NCI-H128 (cell line): ENCODE measurements around the gene RAD51B.

Experiments
- DNase-seq: peaks from one replicate; lab custom pipeline; 2025; ENCODE audit not compliant: unreplicated experiment; lab: John Stamatoyannopoulos, UW

The RAD51B gene

DNA sequence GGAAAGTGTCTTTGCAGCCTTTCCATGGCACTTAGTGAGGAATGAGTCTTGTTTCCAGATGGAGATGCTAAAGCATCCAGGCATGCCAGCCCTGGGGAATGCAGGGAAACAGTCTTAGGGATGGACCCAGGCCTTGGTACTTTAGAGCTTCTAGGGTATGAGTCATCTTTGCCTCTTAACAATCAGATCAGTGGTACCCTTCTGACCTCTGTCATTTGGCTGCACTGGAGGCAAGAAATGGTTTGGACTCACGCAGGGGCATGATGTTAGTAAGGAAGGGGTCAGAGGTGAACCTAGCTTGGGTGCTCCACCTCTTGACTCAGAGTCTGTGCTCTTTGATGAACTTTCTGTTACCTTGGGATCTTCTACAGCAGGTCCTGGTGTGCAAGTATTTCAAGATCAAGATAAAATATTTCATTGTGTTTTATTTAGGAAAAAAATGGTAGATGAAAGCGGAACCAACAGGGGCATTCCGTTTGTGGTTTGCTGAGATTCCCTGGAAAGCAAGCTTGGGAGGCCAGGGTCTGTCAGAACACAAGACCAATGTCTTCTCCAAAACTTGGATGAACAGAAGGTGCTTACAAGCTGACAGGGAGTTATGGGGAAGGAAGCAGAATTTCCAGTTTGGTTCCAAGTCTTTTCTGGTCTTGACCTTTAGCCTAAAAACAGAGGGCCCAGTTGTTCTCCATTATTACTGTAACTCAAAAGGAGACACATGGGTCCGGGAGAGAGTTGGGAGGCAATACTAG is 757.1 kb downstream of the RAD51B start:
- DNase-seq, result no peak

DNA sequence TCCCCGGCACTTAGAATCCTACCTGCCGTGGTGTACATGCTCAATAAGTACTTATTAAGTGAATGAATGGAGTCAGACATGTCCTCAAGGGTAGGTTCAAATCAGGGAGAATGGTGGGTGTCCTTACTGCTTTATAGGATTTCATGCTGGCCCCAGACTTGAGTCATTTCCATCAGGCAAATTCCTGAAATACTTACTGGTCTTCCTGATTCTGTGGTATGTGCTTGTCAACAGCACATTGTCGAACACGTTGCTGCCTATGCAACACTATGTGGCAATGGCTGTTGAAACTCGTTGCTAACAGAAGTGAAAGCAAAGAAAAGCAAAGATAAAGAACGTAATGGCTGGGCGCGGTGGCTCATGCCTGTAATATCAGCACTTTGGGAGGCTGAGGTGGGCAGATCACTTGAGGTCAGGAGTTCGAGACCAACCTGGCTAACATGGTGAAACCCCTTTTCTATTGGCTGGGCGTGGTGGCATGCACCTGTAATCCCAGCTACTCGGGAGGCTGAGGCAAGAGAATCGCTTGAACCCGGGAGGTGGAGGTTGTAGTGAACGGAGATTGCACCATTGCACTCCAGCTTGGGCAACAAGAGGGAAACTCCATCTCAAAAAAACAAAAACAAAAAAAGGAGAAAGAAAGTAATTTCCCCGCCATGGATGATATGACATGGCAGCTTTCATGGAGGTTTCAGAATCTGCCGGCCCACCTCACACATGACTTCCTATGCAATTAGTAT is 758.4 kb downstream of the RAD51B start:
- DNase-seq, result no peak

DNA sequence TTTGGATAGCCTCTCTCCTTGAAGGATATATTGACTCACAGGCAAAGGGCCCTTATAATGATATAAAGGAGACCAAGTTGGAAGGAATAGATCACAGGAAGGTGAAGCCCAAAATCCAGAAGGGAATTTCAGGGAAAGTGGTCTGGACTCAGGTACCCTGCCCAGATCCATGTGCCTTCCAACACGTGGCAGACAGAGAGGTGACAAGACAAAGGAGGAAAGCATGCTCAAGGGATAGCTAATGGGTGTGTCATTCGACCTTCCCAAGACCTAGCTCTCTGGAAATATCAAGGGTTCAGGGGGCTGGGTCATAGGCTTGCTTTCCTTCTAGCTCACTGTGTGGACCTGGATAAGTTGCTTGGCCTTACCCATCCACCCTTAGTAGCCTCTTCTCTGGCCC is 759.0 kb downstream of the RAD51B start:
- DNase-seq, result no peak

DNA sequence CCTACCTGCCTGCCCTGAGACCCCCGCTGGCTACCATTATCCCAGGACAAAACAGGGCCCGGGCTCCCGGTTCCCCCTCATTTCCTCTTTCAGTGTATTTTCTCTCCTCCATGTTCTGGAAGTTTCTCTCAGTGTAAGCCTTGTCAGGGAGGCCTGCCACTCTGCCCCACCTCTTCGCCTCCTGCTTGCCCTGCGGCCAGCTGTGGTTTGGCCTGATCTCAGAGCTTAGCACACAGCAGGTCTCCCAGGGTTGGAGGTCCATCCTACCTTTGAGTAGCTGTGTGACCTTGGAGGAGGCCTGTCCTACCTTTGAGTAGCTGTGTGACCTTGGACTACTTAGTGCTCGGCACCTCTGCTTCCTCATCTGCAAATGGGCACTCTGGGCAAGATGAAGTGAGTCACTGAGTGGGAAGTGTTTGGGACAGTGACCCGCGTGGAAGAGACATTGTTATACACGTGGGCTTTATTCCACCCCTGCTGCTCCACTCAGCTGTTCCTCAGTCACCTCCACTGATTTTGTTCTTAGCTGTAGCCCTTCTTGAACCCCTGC is 760.6 kb downstream of the RAD51B start:
- DNase-seq, result no peak

DNA sequence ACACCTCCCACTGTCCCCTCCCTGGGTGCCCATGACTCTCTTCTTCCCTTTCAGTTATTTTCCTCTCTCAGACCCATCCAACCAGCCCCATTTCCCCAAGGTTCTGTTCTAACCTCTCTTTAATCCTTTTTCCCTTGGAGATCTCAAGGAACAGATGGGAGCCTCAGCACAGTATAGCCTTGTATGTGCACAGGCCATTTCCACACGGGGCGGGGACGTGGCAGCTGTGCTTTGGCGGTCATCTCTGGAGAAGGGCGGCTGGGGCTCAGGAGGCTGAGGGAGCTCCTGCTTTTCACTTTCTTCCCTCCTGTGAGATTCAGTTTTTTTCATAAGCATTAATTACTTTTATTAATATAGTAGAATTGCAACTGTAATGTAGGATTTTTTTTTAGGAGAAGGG is 761.1 kb downstream of the RAD51B start:
- DNase-seq, result no peak

DNA sequence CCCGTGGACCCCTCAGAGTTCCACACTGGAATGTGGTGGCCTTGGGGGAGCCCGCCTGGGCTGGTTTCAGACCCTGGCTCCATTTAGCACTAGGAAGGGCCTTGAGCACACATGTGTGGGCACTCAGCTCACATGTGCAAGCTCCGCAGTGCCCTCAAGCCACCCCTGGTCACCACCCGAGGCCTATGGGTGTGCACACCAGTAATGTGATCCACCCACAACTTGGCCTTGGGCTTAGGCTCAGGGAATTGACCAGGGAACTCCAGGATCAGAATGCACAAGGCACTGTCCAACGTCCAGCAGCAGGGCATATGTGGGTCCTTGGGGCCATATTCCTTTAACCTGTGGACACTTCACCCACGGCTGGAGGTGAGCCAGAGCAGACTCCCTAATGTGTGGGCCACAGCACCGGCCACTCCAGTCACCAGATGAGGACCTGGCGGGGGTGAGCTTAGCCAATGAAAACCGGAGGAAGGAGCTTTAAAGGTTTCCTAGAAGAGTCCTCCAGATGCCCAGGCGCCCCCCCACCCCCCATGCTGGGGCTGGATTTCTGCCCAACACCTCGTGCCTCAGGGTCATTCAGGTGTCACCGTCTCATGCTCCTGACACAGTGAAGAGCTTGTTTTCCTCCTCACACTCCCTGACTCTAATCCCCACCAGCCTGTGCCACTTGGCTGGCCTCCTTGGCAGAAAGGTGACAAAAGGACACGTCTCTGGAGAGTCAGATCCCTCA is 764.1 kb downstream of the RAD51B start:
- no peak for DNase-seq

DNA sequence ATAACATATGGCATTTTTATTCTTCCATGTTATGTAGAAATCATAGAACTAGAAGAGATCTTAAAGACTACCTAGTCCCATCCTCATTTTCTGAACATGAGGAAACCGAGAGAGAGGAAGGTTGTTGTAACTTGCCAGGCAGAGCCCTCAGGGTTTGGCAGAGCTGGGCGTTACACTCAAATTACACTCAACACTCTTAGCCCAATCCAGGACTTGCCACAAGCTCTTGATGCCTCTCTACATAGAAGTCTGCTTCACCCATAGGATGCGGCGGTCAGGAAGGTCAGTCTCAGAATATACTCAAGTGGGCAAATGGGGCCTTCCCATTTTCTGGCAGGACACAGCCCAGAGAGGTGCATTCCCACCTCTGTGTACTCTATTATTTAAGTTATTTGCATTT is 765.2 kb downstream of the RAD51B start:
- DNase-seq, result no peak

DNA sequence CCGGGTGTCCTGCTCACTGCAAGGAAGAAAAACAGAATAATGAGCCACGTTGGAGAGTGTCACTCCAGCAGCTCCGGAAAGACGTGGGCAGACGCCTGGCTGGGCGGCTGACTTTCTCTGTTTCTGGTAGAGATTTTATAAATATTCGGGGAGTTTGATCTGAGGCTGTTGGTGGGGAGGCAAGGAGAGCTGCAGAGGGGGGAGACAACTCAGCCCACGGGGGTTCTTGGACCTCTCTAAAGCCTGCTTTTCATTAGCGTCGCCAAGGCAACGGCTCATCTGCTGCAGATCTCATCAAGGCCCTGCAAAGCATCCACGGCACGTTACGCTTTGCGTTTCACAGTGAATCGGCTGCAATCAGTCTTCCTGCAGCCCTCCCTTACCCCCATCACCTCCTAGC is 766.1 kb downstream of the RAD51B start:
- no peak for DNase-seq

DNA sequence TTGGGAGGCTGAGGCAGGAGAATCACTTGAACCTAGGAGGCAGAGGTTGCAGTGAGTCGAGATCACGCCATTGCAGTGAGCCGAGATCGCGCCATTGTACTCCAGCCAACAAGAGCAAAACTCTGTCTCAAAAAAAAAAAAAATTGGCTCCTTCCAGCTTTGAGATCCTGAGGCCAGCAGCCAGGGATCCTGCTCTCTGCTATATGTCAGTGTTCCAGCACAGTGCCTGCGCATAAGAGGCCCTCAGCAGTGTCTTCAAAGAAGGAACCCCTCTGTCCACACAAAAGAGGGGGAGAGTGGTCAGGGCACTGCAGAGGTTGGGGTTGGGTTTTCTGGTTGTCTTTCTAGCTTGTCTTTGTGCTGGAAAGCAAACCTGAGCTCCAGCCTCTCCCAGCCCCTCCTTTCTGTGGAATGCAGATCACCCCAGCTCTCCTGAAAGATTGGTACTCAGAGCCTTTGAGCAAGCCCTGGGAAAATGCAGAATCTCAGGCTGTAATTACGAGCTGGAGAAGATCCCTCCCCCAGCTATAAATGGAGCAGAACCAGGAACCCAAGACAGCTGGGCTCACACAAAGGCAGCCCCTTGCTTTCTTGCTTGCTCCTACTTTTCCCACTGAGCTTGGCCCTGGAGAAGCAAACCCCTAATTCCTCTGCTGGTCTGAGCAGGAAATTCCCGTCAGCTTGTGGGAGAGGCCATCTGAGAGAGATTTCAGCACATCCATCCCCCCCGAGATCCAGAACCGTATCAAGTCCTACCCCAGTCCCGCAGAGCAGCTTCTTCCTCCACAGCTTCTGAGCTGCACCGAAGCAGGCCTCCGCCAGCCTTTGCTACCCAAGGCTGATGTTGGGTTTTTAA is 767.5 kb downstream of the RAD51B start:
- no peak for DNase-seq

DNA sequence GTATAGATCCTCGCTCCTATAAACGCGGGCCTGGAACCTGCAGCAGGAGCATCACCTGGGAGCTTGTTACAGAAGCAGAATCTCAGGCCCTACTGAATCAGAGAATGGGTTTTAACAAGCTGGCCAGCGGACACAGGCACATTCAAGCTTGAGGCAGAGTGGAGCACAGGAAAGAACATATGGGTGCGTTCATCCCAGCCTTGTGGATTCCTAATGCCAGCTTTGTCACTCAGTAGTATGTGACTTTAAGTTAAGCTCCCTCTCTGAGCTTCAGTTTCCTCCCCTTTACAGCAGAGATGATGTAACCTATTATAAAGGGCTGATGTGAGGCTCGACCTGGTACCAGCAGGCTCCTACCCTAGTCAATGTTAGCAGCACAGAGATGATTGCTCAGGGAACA is 768.4 kb downstream of the RAD51B start:
- no peak for DNase-seq

DNA sequence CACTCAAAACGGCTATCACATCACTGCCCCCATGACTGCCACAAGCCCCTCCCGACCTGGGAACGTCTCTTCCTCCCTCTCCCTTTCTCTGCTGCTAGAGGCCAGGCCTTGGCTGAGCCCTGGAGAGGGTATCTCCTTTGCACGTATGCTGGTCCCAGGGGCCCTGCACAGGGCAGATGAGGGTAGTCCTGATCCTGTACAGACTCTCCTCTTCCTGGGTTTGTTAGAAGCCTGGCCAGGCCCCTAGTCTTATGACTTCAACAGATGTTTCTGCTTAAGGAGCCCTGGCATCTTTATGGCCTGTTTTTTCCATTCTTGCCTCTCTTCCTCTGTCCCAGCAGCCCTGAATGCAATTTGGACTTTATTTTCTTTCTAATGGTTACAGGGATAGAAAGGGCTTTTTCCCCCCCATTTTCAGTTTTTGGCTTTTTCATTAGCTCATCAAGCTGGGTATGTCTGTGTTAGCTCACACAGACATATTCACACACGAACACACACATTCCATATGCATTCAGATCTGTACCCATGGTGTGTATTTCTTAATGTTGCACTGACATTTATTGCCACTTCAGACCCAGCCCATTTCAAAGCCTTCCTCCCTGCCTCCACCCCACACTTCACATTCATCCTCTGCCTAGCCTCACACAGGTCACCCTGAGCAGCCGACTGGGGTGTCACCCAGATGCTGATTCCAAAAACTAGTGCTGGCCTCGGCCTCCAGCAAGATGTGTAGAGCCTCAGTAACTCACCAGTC is 770.0 kb downstream of the RAD51B start:
- DNase-seq, result no peak

DNA sequence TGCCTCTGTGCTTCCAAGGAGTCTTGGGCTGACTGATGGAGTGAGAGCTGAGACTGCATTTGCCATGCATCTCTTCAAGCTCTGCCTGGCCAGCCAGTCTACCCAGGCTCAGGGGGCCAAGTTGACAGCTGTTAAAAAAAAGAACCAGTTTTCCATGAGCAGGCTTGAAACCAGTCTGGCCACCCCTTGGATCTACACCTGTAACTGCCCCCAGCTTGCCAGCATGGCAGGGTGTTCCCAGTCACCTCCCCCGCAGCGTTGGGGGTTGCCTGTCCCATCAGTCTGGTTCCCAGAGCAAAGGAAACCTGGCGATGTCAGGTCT is 770.6 kb downstream of the RAD51B start:
- no peak for DNase-seq

DNA sequence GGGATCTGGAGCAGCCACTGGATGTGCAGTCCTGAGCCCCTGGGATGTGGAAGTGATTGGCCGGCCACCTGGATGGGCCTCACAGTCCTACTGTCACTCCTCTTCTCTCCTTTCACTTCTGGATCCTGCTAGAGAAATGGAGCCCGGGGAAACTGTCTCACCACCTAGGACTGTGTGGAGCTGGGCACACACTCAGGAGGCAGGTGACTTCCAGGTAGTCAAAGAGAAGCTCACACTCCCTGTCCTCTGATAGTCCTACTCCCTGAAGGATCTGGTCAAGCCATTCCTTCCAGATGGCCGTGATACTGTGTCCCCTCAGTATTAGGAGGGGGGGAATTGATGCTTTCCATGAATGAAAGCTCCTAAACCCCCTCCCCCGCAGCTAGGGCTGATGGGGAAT is 772.2 kb downstream of the RAD51B start:
- no peak for DNase-seq

DNA sequence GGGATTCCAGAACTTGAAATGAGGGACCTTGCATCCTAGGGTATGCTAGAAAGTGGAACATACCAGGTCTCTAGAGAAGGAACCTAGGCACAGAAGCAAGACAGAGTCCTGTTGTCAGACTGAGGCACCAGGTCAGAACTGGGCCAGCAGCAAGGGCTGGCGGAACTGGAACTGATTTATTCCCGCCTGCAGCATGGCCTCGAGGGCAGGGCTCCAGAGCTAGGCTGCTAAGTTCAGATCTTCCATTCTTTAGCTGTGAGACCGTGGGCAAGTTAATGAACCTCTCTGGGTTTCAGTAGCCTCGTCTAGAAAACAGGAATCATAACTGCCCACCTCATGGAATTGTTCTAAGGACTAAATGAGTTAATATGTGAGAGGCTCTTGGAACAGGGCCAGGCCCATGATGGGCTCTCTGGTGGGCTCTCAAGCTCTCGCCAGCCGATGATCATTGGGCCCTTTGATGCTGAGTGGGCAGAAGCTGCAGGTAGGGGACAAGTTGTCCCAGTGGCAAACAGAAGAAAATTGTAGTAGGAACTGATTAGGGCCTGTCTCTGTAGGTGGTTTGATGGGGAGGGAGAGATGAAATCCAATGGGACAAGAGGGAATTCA is 773.5 kb downstream of the RAD51B start:
- DNase-seq, result no peak

DNA sequence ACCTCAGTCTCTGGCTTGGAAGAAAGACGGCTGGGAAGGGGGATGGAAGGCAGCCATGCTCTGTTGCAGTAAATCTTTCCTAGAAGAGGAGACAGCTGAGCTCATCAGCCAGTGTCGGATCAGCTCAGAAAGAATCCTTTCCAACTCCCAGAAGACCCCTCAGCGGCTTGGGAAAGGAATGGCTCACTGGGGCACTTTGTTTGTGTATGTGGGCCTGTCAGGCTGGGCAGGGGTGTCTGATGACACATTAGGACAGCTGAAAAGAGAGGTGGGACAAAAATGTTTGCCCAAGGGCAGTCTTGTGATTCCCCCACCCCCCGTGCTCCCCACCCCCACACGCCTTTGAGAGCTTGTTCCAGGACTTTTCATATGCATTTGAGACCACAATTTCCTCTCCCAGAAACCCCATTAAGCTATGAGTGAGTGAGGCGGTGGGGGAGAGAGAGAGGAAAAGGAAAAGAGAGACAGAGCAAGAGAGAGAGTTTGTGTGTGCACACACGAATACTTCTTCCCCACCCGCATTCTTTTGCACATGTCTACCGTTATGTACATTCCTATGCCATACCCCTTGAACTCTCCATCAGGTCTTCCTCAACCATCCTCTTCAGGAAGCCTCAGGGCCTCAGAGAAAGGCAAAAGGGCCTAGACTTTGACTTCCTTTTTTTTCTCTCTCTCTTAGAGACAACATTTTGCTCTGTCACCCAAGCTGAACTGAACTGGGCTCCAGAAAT is 774.4 kb downstream of the RAD51B start:
- no peak for DNase-seq

DNA sequence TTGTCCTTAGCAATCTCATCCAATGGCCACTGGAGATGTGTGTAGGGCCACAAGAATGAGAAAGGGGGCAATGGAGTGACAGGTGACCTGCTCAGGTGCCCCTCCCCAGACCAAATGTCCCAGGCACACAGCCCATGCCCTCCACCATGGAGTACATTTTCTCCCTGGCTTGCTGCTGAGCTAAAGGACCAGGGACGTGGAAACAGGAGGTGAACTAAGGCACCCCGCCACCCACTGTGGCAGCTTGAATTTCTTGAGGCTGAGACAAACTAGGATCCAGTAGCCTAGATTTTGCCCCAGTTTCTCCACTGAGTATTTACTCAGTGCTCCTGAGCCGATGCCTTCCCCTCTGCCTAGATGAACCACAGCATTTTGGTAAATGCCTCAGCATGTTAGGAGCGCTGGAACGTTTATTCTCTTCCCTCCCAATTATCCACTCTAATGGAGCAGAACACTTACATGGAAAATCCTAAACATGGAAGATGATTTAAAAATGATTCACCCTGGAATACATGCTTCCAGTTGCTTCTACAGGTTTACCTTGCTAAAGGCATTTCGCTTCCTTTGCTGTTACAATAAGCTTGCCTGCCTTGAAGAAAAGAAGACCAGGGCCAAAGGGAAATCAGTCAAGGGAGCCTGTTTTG is 775.3 kb downstream of the RAD51B start:
- DNase-seq, result no peak

DNA sequence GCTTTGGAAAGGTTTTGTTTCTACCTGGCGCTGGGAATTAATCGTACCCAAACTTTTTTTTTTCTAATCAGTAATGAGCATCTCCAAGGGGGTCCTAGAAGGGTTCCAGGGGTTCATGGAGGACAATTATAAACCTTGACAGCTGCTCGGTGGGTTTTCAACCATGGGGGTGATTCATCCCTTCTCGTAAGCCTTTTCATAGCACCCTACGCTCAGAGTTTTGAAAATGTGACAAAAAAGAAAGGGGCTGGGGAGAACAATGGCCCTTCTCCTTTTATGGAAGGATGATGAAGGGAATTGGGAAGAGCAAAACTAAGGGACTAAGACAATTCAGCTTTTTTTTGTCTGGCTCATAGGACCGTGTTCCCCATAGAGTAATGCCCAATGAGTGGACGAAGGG is 776.6 kb downstream of the RAD51B start:
- no peak for DNase-seq

DNA sequence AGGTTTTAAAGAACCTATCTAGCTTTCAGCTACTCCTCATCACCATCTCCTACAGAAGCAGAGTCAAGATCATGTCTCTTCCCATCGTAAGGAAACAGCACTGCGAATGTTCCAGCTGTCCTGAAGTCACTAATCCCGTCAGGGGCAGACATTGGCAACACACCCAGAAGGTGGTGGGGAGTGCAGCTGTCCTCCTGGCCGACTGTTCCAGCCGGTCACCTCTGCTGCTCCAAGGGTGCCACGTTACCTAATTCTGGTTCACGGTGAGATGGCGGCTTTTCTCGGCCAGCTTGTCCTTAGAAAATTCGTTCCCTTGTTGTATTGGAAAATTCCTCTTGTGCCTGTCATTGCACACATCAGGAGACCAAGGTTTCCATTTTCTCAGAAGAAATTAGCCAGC is 777.1 kb downstream of the RAD51B start:
- DNase-seq, result no peak

DNA sequence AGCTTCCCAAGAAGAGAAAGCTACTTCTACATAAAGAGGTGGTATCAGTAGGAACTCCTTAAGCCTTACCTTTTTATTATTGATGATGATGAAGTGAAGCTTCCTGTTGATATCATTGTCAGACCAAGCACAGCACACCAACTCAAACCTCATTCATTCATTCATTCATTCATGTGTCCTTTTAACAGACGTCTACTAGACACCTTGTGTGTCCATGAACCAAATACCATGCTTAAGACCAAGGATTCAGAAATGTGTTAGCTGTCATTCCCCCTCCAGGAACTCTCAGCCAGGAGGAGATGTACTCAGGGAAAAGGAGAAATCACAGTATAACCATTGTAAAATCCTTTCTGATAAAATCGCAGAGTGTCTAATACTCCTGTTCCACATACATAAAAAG is 778.5 kb downstream of the RAD51B start:
- no peak for DNase-seq
